NCI-H1105 (cell line): ENCODE data around the gene KCNIP4.
A peak's percentile ranks its signal among the peaks of the same experiment; 100 is the strongest.
"Not testable (repeated sequence)": the region's sequence is repeated elsewhere in the genome, so short reads cannot be mapped to it uniquely, and the experiment has no call there.

Experiments used
- DNase-seq: peaks from one replicate; lab custom pipeline; 2025; lab: John Stamatoyannopoulos, UW

KCNIP4 gene

DNA sequence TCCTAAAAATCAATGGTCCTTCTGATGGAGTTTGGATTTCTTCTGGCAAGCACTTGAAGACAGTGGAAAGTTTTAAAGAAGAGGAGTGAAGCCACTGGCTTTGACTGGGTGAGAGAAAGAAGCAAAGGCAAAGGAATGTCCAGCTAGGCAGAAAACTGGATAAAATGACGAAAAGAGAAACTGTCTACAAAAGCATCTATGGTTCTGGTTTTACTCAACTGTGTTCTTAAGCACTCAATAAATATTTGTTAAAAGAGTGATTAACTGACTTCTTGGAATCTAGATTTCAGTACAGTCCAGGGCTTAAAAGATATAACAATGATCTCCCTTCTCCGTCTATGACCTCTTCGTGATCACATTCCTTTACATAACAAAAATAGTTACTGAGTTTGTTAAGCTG, 1195.9 kb downstream of the KCNIP4 start:
- DNase-seq, result no peak

DNA sequence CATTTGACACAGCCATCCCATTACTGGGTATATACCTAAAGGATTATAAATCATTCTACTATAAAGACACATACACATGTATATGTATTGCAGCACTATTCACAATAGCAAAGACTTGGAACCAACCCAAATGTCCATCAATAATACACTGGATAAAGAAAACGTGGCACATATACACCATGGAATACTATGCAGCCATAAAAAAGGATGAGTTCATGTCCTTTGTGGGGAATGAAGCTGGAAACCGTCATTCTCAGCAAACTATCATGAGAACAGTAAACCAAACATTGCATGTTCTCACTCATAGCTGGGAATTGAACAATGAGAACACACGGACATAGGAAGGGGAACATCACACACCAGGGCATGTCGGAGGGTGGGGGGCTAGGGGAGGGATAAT, 1202.6 kb downstream of the KCNIP4 start:
- DNase-seq, result not testable (repeated sequence)

DNA sequence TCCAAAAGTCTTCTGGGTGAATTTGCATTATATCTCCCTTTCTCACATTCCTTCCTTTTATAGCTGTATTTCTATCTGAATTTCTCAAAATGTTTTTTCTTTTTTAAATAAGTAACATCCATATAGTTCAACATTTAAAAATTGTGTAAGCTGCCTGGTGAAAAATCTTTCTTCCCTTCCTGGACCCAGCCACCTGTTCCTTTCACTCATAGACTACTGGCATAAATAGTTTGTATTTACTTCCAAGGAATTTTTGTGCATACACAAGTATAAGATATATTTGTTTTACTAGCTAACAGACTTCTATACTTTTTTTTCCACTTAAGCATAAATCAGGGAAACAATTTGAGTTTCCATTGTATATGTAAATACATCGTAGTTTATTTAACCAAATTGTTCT, 1212.6 kb downstream of the KCNIP4 start:
- DNase-seq, result no peak

DNA sequence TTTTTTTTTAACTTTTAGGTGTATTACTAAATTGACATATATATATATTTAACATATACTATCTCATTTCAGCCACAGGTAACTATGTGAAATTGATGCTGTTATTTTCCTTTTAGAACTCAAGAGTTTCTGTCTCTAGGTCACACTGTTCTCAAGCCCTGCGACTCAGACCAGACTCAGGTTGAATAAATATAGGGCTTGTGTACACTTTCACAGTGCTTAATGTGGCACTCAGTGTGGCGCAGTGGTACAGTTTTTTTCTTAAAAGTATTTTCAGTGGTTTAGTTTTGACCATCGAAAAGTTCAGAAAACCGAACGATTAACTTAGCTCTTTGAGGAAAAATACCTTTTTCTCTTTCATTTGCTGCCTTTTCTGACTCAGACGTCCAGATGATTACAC, 1223.7 kb downstream of the KCNIP4 start:
- DNase-seq, result no peak

DNA sequence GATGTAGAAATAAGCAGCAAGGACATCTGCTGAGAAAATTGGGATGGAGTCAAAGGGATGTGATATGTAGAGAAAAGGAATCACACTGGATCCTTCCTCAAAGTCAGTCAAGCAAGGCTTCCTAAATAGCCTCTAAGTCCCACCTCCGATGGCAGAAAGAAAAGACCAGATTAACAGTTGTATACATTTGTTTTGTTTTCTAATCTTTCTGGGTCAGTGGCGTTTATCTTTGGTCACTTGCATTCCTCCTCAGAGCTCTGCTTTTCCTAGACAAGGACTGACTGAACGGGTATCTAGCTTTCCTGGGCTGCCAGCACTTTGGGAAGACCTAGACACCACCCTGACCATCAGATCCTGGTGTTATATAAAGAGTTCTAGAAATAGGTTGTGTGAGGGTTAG, 1225.1 kb downstream of the KCNIP4 start:
- DNase-seq, result no peak

DNA sequence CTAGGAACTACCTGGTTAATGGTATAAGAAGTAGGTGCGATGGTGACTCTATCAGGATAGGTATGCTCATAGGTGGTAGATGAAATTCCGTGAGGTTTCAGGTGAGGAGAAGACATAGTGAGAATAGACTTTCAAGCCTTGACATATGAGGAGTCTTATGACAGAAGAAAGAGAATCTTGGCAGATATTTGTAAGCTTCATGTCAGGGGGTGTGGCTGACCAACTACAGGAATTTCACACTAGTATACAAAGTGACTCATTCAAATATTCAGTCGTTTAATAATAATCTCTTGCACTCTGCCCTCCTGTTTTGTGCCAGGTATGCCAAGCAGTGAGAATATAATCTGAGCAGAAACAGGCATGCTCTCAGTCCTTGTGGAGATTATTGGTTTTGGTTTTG, 1225.6 kb downstream of the KCNIP4 start:
- DNase-seq, result no peak

DNA sequence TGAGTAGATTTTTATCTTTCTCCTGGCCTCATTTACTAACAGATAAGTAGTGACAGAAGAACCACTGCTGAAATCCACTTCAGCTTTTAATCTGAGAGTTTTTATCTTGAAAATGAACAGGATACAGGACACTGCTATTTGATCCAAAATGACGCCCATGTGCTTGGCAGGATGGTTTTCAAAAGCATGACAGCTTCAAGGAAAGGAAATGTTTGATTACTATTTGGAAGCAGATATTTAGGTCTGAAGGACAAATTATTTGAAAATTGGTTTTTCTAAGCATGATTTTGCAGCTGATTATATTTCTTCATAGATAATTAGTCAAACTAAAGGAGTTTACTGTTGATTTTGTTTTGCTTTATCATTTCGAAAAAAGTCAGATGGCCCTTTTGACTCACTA, 1237.2 kb downstream of the KCNIP4 start:
- no peak for DNase-seq

DNA sequence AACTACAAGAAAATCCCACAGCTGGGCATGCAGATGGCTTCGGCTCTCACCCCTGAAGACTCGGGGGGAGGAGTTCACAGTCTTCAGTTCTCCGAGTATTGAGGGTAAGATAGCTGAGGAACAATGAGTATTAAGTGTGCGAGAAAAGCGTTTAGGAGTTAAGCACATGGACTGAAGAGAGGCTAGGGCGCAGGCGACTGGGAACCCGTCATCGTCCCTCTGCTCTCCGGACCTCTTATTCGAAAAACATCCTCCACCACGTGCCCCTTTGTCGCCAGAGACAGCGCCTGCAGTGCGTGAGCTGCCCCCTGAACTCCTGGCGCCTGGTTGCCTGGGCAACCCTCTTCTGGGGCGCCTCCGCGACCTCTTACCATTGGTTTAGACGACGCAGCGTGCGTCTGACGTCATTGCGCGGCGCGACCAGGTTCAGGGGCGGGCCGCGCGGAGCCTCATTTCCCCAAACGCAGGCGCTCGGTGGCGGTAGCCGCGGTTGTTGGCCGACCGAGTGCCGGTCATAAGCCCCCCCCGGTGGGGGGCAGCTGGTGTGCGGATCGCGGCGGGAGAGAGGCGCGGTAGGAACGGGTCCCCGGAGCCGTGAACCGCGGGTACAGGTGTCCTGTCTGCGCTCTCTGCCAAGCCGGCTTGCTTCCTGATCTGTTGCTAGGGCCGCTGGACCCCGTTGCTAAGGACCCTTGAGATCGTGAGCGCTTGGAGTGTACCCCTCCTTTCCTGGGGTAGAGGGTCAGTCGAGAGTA, 1248.4 kb downstream of the KCNIP4 start, which contains the start of gene PACRGL:
Gene PACRGL, plus strand, starts transcription at position 452 of the 755 bp plus-strand sequence. CDS start 4,024 bp downstream, outside the sequence.
- peak; percentile 90 for DNase-seq

DNA sequence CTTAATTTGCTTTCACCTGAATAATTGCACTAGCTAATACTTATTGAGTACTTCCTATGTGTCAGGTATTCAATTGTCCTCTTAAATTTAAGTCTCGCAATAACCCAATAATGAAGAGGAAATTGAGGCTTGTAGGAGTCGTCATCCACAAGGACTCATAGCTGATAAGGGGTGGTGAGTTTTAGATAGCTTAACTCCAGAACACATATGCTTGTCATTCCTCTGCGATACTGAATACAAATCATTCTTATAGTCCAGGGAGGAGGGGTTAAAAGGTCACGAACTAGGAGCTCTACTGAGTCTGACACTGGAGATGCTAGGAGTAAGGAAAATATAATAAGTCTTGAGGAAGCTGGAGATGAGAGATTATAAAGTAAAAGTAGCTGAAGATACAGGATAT, 1249.8 kb downstream of the KCNIP4 start:
- no peak for DNase-seq

DNA sequence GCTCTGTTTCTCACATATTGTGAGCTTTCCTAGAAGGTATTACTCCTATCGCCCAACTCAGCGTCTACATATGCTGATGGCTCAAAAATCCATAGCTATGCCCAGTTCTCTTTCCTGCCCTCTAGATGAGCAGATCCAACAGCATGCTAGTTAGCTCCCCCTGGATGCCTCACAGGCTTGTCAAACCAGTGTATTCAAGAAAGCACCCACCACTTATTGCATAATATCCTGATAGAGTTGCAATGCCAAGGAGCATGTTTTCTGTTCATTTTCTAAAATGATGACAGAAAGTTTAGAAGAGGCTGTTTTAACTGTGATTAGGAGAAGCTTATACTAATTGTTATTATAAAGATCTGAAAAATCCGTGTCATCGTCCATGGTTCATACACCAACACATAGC, 1250.2 kb downstream of the KCNIP4 start:
- DNase-seq, result no peak

DNA sequence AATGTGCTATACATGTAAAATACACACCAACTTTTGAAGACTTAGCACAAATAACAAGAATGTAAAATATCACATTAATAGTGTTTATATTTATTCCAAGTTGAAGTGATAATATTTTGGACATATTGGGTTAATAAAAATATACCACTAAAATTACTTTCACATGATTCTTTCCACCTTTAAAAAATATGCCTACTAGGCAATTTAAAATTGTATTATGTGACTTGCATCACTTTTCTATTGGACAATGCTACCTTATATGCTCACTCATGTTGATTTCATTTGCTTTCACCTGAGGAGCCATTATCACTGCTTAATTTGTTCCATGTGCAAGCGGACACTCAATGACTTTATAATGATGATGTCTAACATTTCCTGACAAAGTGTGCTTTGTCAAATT, 1251.8 kb downstream of the KCNIP4 start:
- no peak for DNase-seq

DNA sequence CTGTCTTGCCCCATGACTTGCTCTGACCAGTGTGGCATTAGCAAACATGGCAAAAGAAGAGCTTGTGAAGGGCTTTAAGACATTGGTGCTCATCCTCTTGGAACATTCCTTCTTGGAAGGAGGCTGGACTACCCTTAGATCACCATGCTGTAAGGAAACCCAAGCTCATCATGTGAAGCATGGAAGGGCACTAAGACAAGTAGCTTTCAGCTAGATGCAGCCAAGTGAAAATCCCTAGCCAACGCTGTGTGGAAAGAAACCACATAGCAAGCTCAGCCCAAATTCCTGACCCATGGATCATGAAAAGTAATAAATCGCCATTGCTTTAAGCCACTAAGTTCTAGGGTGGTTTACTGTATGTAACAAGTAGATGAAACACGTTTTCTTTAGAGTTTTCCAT, 1260.7 kb downstream of the KCNIP4 start:
- no peak for DNase-seq

DNA sequence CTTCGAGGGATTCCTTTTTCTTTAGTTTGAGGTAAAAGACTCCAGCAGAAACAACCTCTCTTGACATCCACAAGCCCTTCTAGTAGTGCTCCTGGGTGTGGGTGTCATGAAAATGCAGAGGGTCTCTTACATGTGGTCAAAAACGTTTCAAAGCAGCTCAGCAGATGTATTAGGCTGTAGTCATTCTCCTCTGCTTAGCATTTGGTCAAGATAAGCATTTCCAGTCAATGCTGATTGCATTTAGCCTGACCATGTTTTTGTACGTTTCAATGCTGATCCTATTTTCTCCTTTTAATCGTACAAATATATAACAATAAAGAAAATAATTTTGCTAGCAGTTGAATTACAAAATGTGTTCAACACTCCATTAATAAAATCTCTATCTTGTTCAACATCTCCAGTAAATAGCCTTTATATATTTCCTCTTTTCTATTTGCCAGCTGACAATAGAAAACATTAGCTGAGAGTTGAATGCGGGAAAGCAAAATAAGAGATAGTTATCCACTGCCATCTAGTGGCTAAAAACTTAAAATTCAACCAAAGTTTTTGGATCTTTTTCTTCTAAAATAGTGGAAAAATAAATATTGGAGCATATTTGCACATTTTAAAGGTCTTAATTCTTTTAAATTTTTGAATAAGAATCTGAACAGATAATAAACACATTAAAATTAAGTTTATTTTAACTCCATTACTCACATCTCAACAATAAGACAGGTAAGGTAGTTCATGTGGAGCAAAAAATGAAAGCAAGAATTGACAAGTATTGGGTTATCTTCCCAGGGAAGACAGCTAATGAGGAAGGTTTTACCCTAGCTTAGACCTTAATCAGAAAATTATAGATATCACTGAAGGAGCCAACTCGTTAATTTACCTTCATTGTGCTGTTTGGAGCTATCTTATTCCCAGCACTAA, 1263.5 kb downstream of the KCNIP4 start:
- no peak for DNase-seq

DNA sequence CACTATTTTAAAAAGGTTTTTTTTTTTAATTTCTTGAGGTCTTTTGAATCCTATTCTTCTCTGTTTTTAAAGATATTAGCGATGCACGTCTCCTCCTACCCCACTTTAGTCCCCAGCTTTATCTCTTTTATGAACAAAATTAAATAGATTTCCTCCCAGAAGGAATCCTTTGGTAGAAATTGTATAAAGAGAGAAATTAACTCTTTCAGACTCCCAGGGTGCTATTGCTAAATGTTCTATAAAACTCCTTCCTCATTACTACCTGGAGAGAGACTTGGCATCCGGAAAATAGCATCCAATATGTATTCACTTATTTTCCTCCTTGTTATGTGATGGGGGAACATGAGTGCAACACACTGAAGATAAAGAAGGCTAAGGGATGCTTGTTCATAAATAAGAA, 1264.8 kb downstream of the KCNIP4 start:
- no peak for DNase-seq

DNA sequence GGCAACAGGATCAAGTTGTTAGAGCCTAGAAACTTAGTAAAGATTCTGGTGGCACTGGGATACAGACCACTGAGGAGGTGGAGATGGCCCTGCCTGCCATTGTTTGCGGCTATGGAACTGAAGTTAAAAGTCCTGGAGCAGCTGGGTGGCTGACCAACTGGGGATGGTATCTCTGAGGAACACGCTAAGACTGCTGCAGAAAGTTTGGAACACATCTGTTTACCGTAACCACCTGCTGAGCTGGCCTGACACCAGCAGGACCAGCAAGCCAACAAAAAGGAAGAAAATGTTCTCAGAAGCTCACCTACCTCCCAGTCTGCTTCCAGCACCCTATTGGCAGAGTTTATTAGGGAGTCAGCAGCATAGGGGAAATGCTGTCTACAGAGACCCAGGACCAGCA, 1265.7 kb downstream of the KCNIP4 start:
- no peak for DNase-seq

DNA sequence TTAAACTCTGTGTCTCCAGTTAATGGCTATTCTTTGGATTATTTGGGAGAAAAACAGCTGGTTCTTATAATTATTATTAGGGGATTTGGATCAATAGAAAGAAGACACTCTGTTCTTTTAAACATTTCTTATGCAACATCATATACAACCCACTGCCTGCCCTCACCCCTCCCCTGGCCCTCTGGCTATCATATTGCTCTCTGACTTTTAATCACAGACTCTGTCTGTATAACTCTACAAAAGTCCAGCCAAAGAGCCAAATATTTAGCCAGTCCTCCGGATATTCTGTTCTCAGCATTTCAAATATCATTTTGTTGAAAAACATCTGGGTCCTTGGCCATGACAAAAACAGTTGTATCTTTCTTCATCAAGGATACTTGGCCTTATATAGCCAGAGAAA, 1267.3 kb downstream of the KCNIP4 start:
- DNase-seq, result no peak

DNA sequence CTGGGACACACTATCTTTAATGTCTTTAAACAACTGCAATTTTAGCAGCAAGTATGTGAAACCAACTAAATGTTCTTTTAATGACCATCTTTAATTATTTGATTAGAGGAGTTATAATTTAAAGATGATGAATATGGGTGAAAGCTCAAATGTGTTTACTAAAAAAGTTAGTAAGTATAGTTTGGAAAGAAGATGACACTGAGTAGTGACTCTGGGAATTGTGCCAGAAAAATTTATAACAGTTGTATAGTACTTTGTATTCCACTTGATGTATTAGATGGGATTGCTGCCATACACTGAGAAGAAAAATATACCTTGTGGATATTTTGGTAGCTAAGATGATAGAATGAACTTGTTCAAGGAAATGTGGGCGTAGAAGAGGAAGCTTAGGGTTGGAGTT, 1267.8 kb downstream of the KCNIP4 start:
- DNase-seq, result no peak

DNA sequence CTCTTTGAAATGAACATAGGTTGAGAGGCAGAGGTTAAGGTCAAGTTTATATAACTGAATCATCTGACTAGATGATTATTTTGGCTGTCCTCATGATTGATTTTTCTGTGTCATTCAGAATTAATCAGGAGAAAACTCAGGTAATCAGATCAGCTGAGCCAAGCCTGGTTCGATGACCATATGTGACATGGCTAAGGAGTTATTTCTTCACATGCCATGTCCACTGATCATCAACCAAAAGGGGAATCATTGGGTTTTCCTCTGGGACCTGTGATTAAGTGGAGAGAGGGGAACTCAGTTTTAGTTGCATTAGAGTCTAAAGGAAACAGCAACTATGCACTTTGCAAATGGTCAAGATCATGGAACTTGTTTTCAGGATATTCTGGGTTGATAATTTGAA, 1268.6 kb downstream of the KCNIP4 start:
- DNase-seq, result no peak
